HT1080 (cell line): ENCODE measurements around the gene FGD3. TPM values are rescaled to one million over a fixed set of nuclear protein-coding genes. Genes with fewer than 3 reads are reported as not detected.

Experiments used
- DNase-seq: peaks from one replicate; pipeline ENCODE4 v3.0.0-alpha.2; 2015; ENCODE audit warnings: low read depth
- total RNA-seq: library from RNA; depleted of rRNA; stranded (reverse); fragments of >200 nt; shearing (Covaris generic); gene quantifications from 2 replicates; pipeline ENCODE4 v1.2.3, GENCODE V29; 2014; rRNA removed

Gene FGD3
- total RNA-seq, 1 experiment from 2014 or later = 0.06 TPM

DNA sequence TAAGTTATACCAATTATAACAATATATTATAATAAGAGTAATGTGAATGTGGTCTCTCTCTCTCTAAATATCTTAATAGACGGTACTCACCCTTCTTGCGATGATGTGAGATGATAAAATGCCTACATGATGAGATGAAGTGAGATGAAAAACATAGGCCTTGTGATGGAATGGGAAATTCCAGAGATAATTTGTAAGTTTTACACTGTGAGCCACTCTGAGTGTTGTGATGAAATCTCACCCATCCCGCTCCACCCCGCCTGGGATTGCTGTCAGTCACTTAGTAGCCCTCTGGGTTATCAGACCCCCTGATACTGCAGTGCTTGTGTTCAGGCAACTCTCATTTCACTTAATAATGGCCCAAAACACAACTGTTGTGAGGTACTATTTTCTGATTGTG lies 121.6 kb downstream of the FGD3 start:
- no peak for DNase-seq

DNA sequence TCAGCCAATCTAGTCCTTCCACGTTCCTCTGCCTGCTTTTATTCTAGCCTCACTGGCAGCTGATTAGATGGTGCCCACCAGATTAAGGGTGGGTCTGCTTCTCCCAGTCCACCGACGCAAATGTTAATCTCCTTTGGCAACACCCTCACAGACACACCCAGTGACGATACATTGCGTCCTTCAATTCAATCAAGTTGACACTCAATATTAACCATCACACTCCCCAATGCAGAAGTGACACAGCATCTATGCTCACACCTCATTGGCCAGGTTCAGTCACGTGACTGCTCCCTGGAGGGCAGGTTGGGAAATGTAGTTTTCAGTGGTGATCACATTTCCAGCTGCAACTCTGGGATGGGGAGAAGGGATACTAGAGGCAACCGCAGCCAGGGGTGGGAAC lies 124.1 kb downstream of the FGD3 start:
- DNase-seq = peak; percentile 35

DNA sequence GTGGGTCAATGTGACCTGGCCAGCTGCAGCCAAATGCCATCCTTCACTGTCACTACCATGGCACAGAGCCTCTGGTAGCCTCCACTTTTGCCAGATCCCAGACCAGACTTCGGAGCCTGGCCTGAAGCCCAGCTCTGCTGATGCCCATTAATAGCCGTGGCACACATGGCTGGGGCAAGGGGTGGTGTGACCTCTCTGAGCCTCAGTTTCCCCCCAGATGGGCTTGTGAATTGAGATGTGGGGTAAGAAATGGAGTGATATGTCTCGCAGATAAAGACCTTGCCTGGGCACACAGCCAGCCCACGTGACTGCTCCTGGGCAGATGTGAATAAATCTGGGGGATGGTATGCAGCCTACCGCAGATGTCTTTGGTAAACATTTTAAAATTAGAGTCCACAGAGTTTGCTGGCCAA lies 125.1 kb downstream of the FGD3 start:
- no peak for DNase-seq

DNA sequence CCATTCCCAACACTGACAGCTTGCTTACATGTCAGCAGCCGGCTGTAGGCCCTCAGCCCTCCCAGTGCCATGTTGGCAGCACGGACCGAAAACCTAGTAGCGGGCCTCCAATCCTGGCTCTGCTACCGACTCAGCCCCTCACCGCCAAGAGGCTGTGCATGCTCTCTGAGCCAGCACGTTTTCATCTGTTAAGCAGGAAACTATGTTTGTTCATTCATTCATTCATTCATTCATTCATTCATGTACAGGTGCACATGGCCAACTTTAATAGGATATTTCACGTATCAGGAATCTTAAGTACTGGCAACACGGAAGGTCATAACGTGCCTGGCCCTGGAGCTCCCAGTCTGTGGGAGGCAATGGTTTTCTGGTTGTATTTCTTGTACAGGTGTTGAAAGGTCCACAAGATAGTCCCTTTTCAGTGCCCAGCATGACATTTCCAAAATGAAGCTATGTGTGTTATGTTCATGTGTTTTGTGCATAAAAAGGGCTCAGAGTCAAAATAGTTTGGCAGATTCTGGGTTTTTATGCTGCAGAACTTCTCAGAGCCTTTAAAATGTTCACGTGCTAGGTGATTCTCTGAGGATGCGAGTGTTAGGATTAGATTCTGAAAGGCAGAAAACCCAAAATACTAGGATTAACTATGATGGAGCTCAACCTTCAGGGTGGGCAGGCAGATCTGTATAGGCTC lies 128.9 kb downstream of the FGD3 start:
- no peak for DNase-seq

DNA sequence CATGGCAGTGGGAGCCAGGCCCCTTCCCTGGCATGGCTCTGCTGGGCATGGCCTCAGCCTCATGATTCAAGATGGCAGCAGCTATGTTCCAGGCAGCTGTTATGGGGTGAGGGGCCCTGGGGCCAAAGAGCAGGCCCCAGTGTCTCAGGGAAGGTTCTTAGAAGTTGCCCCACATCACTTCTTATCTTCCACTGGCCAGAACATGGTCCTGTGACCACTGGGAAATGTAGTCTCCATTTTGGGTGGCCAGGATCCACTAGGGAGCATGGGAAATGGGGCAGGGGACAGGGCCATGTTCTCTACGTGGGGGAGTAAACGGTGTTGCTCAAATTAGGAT lies 129.4 kb downstream of the FGD3 start:
- no peak for DNase-seq

DNA sequence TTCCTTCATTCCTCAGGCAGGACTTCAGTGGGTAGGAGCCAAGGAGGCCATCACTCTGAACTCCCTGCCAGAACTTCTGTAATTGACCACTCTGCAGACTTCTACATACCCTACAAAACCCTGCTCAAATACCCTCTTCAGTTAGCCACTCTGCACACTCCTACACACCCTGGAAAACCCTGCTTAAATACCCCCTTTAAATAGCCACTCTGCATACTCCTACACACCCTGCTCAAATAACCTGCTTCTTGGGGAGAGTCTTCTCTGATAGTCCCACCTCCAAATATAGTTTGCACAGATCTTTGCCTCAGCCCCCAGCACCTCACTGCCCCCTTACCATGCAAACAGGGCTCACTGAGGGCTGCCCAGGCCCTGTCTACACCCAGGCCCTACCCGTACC lies 130.0 kb downstream of the FGD3 start:
- no peak for DNase-seq

DNA sequence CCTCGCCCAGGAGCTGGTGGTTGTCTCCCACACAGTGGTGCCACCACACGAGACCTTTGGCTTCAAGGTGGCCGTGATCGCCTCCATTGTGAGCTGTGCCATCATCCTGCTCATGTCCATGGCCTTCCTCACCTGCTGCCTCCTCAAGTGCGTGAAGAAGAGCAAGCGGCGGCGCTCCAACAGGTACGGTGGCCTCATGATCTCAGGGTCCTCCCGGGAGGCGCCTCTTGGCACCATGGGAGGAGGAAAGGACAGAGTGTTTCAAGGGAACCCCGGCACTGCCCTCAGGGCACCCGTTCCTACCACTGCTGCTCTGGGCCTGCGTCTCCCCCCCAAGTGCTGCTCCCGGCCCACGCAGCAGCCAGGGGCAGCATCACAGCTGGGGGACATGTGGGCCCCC lies 130.5 kb downstream of the FGD3 start:
- DNase-seq = no peak

DNA sequence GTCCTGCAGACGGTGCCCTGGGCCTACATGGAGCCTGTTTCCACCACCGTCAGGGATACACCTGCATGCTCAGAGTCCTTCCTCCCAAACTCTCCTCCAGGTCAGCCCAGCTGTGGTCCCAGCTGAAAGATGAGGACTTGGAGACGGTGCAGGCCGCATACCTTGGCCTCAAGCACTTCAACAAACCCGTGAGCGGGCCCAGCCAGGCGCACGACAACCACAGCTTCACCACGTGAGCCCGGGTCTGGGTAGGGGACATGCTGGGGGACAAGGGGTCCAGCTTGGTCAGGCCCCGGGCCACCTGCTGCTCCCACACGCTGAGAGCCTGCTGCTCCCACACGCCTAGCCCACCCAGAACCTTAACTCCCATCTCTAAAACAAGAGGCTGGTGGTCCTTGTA lies 132.0 kb downstream of the FGD3 start:
- no peak for DNase-seq

DNA sequence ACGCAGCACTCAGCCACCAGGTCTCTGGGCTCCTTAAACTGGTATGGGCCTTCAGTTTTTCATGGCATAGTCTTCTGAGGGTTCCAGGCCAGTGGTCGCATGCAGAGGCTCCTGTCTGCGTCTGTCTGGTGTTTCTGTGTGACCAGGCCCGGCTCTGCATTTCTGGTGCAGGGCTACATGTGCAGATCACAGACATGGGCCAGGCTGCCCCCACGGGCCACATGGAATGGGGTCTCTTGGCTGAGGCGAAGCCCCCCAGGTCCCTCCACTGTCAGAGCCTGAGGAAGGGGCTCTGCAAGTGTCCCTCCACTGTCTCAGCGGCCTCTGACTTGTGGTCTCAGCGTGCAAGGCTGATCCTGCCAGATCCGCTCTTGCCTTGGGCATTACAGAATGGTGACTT lies 133.1 kb downstream of the FGD3 start:
- DNase-seq = no peak

DNA sequence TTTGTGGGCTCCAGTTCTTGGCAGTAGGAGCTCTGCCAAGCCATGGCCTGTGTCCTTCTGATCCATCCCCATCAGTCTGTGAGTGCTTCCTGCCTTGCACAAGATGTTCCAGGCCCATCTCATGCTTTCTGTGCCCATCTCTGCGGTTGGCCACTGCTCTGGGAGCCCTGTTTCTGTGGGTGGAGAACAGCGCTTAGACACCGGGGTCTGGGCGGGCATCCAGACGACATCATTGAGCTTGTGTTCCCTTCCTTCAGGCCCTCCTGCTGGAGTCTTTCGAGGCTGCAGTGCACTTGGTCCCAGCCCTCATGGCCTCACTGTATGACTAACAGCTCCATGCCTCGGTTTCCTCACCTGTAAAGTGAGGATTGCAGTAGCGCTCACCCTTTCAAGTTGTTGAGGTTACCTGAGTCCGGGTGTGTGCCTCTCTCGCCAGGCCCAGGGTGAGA lies 133.8 kb downstream of the FGD3 start:
- DNase-seq = no peak

DNA sequence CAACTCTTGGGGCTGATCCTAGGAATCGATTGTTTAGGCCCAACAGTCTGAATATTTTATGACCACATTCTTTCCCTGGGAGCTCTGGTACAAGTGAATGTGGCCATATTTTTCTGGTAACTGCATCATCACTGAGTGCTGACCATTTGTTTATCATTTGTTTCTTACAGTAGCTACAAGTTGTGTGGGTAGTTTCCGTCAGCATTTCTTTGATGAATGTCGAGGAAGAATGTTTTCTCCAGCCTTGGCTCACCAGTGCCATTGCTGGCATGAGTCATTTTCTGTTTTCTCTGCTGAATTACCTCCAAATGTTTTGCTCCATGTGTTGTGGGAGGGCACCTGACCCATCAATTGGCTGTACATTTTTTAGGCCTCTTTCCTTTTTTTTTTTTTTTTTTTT lies 134.6 kb downstream of the FGD3 start:
- DNase-seq = no peak

DNA sequence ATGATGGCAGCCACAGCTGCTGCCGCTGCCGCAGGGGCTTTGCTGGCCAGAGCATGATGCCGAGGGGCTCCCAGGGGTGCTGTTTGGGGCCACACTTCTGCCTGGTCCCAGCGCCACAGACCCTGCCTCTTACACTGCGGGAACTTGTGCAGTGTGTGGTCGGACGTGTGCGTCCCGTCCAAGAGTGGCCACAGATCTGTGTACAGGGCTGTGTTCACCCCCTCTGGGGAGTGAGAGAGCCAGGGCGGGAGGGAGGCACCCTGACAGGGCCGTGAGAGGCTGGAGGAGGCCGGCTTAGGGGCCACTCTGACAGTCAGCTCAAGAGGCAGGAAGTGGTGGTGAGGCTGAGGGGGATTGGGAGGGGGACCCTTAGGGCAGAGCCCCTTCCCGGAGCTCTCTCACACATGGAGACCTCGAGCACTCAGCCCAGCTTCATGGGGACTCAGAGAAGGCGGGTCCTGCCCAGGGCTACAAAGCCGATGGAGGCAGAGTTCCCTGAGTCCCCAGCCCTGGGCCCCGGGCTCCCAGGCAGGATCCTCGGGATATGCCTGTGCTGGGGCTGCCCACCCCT lies 135.6 kb downstream of the FGD3 start:
- no peak for DNase-seq

DNA sequence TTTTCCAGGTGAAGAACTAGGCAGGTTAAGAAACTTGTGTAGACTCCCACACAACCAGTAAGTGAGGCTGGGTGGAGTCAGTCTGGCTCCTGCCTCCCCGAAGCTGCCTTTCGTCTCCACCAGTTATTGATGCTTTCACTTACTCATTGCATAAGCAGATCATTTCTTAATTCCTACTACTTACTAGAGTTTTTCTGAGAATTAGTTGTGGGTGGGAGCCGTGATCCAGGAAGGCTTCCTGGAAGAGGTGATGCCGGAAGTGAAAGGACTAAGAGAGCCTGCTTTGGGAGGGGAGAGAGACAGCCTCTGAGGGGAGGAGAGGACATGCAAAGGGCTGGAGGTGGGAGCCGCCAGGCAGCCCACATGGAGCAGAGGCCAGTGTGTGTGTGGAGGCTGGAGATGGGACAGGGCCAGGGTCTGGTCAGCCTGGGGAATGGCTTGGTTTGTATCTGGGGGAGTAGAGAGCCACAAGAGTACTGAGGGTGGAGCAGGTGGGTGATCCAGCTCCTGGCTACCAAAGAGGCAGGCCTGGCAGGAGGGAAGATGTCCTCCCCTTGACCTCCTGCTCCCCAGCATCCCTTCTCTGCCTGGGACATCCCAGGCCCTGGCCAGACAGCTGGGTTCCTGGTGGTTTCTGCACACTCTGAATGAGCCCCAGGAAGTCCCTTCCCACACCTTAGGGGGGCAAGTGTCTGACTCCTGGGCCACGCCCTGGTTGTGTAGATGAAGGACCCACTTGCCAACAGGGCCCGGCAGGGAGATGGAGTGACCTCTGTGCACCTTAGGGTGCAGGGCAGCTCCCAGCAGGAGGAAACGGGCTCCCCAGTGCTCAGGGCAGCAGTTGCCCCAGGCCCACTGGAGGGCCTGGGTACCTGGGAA lies 136.5 kb downstream of the FGD3 start:
- DNase-seq = no peak

DNA sequence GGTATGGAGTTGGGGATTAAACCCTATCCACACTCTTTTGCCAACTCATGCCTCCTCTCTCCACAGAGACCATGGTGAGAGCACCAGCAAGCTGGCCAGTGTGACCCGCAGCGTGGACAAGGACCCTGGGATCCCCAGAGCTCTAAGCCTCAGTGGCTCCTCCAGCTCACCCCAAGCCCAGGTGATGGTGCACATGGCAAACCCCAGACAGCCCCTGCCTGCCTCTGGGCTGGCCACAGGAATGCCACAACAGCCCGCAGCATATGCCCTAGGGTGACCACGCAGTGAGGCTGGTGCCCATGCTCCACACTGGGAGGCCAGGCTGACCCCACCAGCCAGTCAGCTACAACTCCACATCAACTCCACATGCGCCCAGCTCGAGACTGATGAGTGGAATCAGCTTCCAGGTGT lies 137.2 kb downstream of the FGD3 start:
- no peak for DNase-seq

DNA sequence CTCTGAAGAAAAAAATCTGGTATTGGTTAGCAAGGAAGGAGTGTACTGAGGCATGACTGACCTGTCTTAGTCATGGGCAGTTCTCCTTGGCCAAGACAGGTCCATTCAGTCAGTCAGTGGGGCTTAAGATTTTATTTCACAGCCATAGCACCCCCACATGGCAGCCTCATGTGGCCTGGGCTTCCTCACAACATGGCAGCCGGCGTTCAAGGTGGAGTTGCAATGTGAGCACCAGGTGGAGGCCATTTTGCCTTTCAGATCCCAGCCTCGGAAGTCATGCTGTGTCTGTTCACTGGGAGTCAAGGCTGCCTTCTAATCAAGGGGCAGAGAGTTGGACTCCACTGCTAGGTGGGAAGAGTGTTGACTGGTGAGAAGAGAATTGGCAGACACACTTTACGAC lies 138.4 kb downstream of the FGD3 start:
- DNase-seq = no peak

Other genes with a start within 250 kb of the FGD3 start
- gene BICD2, start 182.7 kb upstream of the FGD3 start, total RNA-seq = 46.5 and 51.8 TPM in 2 replicates
- 4.9 and 5.5 TPM in 2 replicates for gene ZNF484, start 69.5 kb upstream of the FGD3 start, total RNA-seq
- not detected in 2 replicates for gene SUSD3, start 111.2 kb downstream of the FGD3 start, total RNA-seq
- 139 and 158 TPM in 2 replicates for gene CARD19, start 148.7 kb downstream of the FGD3 start, total RNA-seq
- gene NINJ1, start 186.7 kb downstream of the FGD3 start, total RNA-seq = 24.9 and 31.5 TPM in 2 replicates
- not detected in 2 replicates for gene WNK2, start 236.6 kb downstream of the FGD3 start, total RNA-seq